GM12891 (cell line): ENCODE measurements around the gene SLC35C1.

Experiments used
- DNase-seq: peaks from one replicate; pipeline ENCODE4 v3.0.0; 2011; ENCODE audit warnings: low spot score; ENCODE audit not compliant: insufficient read length
- FAIRE-seq: peaks from 2 replicates; lab custom pipeline; 2011; peaks lifted over from hg19 to GRCh38; lab: Jason Lieb, UNC
- PAX5 ChIP-seq: IDR thresholded peaks from 2 replicates; pipeline ENCODE4 v1.6.1; 2011; ENCODE audit warnings: low read length, moderate library complexity, mild to moderate bottlenecking; ENCODE audit not compliant: insufficient read depth, severe bottlenecking
- POLR2A ChIP-seq: IDR thresholded peaks from 2 replicates; pipeline ENCODE4 v1.6.1; 2011; ENCODE audit warnings: low read depth, low read length, control low read depth
- POLR2AphosphoS5 ChIP-seq: IDR thresholded peaks from 2 replicates; pipeline ENCODE4 v1.6.1; 2011; ENCODE audit warnings: low read depth, low read length, control low read depth
- POU2F2 ChIP-seq: IDR thresholded peaks from 2 replicates; pipeline ENCODE4 v1.6.1; 2011; ENCODE audit warnings: low read depth, mild to moderate bottlenecking, control low read depth, low read length, moderate library complexity
- SPI1 ChIP-seq: IDR thresholded peaks from 2 replicates; pipeline ENCODE4 v1.6.1; 2011; ENCODE audit warnings: low read depth, low read length, control low read depth
- TAF1 ChIP-seq: IDR thresholded peaks from 2 replicates; pipeline ENCODE4 v1.6.1; 2011; ENCODE audit warnings: low read depth, low read length, control low read depth

SLC35C1 gene

DNA sequence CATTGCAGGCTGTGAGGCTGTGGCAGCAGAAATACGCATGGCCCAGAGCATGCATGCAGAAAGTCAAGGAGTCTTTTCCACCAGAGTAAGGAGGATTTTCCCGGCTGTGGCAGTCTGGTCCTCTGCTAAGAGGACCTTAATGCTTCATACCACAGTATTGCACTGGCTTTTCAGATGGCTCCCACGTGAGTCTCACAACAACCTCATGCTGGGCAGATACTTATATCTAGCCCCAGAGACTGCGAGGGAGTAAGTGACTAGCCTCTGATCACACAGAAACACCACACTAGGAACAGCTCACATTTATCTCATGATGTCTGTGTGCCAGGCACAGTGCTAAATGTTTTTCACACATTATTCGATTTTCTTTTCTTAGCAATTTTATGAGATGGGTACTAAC lies 50.4 kb downstream of the SLC35C1 start:
- DNase-seq (no peak), FAIRE-seq (no peak)
- TF ChIP-seq TAF1 = no peak
- TF ChIP-seq SPI1 = no peak
- TF ChIP-seq POU2F2 = no peak
- no peak for TF ChIP-seq POLR2AphosphoS5
- no peak for TF ChIP-seq POLR2A
- no peak for TF ChIP-seq PAX5

- FAIRE-seq = no peak
- DNase-seq = no peak
- TF ChIP-seq PAX5 = no peak
- no peak for TF ChIP-seq SPI1
- no peak for TF ChIP-seq POLR2A
- no peak for TF ChIP-seq TAF1
- TF ChIP-seq POLR2AphosphoS5 = no peak
- TF ChIP-seq POU2F2 = no peak
Measured at GRCh38 chr11:45856044-45856468, 51.1 kb downstream of the SLC35C1 start.

DNA sequence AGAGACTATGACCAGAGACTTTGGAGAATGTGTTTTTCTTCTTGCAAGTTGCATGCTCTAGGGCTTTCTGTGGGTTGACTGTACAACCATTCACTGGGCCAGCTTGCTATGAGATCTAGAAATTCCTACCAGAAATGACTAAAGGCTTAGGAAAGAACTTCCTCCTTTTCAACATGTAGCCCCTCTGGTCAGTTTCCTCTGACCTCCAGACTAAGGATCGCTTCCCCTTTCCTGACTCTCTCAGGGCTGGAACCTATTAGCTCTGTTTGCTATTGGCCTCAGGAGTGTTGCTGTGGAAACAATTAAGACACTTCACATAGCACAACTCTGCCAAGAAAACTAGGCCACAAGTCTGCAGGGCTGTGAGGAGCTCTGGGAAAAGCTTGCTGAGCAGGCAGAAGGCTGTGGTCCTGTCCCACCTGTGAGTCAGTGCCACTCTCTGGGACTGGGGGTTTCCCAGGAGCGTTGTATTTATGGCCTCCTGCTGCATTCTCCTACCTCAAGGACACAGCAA lies 53.1 kb downstream of the SLC35C1 start:
- no peak for FAIRE-seq
- no peak for TF ChIP-seq TAF1
- no peak for TF ChIP-seq POLR2AphosphoS5
- no peak for TF ChIP-seq POLR2A
- no peak for TF ChIP-seq PAX5
- TF ChIP-seq POU2F2 = no peak
- no peak for TF ChIP-seq SPI1

DNA sequence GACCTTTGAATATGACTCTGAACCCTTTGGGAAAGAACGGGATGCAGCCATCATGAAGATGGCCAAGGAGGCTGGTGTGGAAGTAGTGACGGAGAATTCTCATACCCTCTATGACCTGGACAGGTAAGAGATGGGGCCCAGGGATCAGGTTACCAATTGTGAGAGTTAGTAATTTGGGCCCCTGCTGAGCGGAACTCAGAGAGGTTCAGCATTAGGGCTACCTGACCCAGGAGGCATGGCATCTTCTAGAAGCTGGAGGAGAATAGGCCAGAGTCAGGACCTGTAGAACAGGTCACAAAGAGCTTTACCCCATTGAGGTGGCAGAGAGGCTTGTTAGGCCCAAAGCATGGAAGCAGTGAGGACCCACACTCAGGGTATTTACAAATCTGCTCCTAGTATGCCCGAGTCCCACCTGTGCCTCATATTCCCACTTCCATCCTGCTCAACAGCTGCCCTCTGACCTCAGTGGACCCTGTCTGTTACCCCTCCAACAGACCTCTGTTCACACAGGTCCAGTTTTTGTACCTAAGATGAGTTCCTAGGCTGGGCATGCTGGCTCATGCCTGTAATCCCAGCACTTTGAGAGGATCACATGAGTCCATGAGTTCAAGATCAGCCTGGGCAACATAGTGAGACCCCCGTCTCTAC lies 53.9 kb downstream of the SLC35C1 start:
- TF ChIP-seq PAX5 (no peak), TAF1 (no peak), POU2F2 (no peak), POLR2AphosphoS5 (no peak), POLR2A (no peak), SPI1 (no peak)
- FAIRE-seq = no peak
- DNase-seq = no peak

More for the DNA sequence above, 53.1 kb downstream of the SLC35C1 start:
- DNase-seq = no peak

- DNase-seq (no peak), FAIRE-seq (no peak)
- TF ChIP-seq PAX5 = no peak
- TF ChIP-seq POLR2AphosphoS5 = no peak
- no peak for TF ChIP-seq SPI1
- no peak for TF ChIP-seq POLR2A
- no peak for TF ChIP-seq POU2F2
- TF ChIP-seq TAF1 = no peak
Measured at GRCh38 chr11:45859661-45860140, 54.8 kb downstream of the SLC35C1 start.

DNA sequence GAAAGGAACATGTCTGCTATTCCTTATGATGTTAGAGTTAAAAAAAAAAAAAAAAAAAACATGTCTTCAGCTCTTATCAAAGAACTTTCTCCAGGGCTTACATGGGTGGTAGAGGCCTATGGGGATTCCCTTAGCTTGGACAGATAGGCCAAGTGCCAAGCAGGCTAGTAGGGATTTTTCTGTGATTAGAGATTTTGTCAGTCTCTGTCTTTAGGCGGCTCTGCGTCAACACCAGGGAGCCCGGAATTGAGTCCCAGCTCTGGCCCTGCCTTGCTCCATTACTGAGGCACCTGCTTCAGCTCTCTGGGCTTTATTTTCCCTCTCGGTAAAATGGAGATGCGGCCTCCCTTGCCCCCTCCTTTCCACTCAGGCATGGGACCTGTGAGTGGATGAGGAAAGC lies 55.4 kb downstream of the SLC35C1 start:
- TF ChIP-seq PAX5 (no peak), POU2F2 (no peak), POLR2A (no peak), POLR2AphosphoS5 (no peak), TAF1 (no peak), SPI1 (no peak)
- no peak for FAIRE-seq
- DNase-seq = no peak

- FAIRE-seq = no peak
- TF ChIP-seq TAF1 (no peak), POU2F2 (no peak), POLR2AphosphoS5 (no peak), PAX5 (no peak), POLR2A (no peak), SPI1 (no peak)
- DNase-seq = no peak
Measured at GRCh38 chr11:45860764-45861510, 56.0 kb downstream of the SLC35C1 start.
